NCI-H128 (cell line): ENCODE data around the gene KCNIP3.

Experiments used
- DNase-seq: peaks from one replicate; lab custom pipeline; 2025; ENCODE audit not compliant: unreplicated experiment; lab: John Stamatoyannopoulos, UW

Gene KCNIP3

DNA sequence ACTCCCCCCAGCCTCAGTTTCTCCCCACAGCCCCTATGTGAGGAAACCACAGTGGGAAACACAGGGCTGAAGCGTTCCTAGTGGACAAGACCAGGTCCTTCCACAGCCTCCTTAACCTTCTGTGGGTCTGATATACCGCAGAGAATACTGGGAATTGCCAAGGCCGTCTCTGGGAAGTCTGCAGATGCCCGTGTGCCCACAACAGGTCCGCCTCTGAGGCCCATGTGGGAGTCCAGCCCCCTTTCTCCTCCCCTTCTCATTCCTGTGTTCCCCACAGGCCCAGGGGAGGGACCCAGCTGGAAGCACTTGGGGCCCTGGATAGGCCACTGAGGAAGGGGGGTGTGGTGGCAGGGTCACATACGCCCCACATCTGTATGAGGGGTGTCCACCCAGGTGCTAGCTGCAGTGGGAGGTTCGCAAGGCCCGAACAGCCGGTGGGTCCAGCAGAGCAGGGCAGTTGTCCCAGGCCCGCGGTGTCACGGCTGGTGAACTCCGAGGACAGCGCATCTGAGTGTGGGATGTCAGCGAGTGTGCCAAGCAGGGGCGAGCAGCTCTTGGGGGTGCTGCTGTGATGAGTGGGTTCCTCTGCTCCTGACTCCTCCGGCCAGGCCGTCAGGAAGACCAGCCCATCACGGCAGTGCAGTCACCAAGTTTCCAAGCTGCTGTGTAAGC lies 2.4 kb upstream of the KCNIP3 start:
- DNase-seq, result no peak

DNA sequence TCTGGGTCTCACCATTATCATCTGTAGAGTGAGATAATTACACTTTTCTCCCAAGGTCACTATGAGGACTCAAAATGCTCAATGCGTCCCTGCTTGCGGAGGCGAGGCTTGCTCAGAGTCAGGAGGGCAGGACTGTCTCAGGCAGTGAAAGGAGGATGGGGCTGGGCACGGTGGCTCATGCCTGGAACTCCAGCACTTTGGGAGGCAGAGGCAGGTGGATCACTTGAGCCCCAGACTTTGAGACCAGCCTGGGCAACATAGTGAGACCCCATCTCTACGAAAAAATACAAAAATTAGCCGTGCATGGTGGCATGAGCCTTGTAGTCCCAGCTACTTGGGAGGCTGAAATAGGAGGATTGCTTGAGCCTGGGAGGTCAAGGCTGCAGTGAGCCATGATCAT lies 1.8 kb upstream of the KCNIP3 start:
- no peak for DNase-seq

DNA sequence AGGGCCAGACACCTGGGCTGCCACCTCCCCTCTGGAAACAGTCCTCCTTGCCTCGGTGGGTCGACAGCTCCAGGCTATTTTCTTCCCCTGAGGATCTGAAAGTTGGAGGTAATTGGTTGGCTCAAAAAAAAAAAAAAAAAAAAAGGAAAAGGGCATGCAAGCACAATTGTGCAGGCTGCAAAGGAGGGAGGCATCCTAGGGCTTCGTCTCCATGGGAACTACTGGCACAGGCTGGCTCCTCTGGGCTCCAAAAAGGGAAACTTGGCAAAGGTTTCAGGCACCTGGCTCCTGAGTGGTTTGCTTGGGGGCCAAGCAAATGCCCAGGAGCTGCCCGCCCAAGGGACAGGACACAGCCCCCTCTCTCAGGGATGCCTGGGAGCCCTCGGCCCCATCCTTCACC lies 1.1 kb upstream of the KCNIP3 start:
- peak; percentile 74 for DNase-seq

DNA sequence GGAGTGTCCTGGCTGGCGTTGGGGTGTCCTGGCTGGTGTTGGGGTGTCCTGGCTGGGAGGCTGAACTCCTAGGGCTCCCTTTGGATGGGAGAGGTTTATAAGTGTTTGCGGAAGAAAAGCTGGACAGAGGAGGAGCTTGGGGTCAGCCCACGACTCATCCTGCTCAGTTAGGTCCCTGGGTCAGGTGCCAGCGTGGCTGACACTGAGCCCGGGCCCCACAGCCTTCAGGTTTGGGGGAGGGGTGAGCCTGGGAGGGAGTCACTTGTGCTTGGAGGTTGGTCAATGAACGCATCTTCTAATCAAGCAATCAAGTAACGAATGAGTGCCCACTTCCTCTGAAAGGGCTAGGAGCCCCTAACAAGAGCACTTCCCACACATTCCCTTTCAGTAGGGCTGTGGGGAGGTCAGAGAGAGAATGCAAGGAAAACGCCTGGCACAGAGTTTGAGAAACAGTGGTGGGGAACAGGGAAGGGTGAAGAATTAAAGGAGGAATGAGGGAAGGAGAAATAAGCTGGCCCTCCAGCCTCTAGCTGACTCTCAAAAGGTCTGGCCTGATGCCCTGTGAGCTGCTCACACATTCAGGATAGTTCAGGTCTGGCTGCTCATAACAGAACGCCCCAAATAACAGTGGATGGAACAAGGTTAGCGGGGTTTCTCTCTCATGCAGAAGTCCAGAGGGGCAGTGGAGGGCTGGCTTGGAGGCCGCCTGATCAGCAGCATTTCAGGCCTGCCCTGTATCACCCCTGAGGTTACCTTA lies 670 bp downstream of the KCNIP3 start:
- no peak for DNase-seq

DNA sequence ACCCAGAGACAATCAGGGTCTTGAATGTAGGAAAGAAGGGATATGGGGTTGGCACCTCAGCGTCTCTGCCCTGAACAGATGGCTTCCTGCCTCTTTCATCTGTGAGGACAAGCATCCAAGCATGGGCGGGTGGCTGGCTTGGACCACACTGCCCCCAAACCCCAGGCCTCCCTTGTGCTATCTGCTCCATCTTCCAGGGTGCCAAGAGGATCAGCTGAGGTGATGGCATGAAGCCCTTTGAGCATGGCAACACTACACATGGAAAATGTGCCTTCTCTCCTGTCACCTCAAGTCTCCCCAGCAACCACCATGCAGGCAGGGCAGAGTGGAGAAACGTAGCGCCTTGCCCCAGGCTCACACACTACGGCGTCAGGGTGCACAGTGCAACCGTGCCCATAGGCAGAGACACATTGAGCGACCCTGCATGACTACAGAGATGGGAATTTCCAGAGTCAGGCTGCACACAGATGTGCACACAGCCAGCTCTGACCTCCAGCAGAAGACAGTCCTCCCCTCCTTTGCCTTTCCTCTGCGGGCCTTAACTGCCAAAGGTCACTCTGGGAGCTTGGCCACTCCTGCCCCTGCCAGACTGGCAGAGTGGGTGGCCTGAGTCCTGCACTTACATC lies 1.5 kb downstream of the KCNIP3 start:
- DNase-seq, result no peak

DNA sequence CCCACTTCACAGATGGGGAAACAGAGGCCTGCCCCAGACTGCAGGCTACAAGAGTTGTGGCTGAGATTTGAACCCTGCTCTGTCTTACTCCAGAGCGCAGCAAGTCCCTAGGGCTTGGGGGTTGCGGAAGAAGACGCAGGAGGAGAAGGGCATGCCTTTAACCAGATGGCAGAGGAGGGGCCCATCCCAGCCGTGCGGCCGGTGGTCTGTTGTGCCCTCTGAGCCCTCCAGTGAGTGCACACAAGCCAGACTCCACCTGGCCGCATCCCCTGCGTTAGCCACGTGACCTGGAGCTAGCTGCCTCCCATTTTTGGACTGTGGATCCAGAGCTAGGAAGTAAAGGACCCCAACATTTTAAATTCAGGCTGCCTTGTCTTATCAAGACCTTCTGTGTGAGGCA lies 2.8 kb downstream of the KCNIP3 start:
- no peak for DNase-seq

DNA sequence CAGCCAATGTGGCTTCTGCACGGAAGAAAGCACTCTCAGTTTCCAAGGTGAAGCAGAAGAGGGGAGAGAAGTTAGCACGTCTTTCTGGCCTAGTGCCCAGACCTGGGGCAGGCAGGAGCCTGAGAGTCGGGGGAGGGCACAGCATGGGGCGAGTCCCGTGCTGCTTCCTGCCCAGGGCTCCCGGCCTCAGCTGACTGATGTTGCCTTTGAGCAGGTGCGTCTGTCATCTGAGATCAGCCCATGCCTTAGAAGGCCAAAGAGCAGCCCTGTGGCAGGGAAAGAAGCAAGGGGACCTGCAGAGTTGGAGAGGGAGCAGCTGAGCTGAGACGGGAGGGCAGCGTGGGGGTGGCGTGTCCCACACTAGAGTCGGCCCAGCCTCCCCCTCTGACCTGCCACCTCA lies 3.3 kb downstream of the KCNIP3 start:
- peak; percentile 40 for DNase-seq

DNA sequence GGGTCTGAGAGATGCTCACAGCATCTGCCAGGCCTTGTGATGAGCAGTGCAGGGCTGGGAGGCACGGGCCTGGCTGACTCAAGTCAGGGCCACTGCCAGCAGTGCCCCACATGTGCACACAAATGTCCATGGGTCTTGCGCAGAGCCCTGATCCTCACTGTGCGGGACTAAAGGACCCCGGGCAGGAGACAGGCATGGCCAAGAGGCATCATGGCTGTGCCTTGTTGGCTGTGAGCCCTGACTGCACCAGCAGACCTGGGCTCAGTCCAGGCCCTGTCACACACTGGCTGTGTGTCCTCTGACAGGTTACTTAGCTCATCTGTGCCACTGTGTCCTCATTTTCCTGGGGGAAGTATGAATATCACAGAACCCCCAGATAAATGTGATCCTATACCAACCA lies 4.0 kb downstream of the KCNIP3 start:
- no peak for DNase-seq

DNA sequence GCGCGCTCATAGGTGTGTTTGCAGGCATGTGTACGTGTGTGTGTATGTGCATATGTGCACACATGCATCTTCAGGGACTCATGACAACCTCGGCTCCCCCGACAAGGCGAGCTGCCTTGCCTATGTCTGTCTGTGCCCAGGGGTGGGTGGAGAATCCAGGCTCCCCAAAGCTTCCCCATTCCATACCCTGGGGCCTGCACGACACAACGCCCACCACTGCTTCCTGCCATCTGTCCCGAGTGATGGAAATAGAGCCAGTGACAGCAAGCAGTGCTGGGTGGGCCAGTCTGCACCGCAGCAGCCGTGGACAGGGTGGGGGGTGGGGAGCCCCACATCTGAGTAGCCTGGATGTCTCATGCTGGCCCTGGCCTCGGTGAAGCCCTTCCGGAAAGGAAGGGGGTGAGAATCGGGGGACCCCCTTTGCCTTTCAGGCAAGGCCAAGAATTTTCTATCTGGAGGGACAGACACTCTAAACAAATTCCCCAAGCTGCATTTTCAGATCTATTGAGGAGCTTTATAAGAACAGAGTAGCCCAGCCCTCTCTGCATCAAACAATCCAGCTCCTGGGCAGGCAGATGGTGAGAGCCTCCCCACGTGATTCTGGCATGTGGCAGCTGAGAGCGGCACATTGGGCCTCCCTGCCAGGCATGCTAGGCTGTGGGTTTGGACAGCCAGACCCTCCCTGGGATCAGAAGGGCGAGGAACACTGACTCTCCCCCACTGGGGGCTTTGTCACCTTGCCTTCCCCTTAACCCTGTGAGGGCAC lies 4.9 kb downstream of the KCNIP3 start:
- no peak for DNase-seq

DNA sequence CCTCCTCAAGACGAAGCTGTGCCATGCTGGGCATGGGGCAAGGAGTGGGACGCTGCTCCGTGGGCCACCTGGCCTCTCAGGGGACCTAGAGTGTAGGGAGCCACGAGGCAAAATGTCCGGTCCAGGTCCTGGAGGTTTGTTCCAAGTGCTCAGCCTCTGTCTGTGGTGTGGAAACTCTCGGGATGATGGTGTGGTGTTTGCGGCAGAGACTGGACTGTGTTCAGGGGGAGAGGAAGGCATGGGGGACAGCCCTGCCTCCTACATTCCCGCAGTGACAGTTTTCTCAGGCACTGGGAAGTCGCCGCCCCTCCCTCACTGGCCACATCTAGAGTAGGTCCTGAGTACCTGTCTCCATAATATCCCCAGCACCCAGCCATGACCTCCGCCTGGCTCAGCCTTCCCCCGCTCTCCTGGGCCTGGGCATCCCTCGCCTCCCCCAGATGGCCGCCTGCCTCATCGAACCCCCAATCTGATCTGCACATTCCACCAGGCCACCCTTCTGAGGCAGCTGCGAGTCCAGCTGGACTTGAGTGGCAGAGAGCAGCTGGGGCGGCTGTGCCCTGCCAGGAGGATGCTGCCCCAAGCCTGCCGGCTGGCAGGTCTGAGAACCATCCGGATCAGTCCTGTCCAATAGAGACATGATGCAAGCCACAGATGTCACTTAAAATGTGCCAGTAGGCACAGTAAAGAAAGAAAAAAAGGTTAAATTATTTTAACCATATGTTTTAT lies 6.2 kb downstream of the KCNIP3 start:
- no peak for DNase-seq

DNA sequence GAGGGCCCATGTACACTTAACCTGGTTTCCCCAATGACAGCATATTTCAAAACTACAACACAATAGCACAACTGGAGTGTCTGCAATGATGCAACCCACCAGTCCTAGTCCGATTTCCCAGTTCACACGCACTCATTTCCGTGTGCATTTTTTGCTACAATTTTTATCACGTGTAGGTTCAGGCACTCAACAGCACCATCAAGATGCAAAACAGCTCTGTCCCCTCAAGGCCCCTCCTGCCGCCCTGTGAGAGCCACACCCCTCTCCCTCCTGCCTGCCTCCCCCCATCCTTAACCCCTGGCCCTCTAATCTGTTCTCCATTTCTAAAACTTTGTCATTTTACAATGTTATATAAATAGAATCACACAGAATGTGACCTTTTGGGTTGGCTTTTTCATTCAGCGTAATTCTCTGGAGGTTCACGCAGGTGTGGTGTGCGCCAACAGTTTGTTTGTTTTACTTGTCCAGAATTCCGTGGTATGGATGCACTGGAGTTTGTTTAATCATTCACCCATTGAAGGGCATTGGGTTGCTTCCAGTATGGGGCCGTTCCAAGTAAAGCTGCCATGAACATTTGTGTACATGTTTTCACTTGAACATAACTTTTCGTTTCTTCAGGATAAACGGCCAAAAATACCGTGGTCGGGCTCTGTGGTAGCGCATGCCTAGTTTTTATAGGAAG lies 8.4 kb downstream of the KCNIP3 start:
- no peak for DNase-seq

DNA sequence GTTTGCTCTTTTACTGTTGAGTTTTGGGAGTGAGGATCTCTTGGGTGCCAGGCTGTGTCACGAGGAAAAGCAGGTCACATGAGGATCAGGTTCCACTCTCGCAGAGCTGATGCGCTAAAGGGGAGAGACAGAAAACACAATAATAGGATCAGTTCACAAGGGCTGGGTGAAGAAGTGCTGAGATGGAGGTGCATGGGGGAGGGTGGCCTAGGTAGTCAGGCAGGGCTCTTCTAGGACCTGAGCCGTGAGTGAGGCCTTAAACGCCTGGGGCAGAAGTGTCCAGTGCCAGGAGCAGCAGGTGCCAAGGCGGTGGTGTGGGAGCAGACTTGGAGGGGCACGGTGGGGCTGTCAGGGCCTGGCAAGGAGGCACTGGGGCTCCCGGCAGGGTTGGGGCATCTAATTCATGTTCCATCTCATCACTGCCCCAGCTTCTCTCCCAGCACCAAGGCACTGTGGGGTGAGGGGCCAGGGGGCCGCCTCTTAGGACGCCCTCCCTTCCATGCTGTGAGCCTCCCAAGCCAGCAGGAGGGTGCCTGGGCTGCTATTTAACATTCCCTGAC lies 9.3 kb downstream of the KCNIP3 start:
- DNase-seq, result no peak

DNA sequence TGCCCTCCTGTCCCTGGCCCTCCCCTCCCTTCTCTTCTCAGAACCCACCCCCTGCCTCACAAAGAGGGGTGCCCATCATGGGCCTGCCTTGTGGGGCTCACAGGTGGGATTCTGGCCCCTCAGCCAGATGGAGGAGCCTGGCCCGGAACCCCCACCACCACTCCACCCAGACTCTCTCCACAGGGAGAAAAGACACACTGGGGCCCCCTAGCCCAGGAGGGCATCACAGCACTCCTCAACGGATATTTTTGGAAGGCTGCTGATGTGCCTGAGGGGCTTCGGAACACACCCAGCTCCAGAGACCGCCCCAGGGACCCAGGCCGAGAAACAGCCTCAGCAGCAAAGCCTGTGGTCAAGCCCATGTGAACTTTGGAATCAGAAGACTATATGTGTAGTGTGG lies 9.9 kb downstream of the KCNIP3 start:
- DNase-seq, result no peak

DNA sequence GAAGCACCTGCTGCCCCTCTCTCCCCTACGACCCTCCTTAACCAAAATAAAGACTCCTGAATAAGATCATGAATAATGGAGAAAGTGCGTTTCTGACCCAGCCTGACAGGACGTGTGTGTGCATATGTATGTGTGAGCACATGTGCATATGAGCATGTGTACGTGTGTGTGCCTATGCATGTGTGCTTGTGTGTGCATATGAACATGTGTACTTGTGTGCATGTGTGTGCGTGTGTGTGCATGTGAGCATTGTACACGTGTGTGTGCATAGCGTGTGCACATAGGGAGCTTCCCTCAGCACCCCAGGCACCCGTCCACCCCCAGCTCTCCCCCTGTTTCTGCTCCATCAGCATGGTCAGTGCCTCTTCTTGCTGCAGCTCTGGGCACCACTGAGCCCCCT lies 10.7 kb downstream of the KCNIP3 start:
- DNase-seq, result no peak

DNA sequence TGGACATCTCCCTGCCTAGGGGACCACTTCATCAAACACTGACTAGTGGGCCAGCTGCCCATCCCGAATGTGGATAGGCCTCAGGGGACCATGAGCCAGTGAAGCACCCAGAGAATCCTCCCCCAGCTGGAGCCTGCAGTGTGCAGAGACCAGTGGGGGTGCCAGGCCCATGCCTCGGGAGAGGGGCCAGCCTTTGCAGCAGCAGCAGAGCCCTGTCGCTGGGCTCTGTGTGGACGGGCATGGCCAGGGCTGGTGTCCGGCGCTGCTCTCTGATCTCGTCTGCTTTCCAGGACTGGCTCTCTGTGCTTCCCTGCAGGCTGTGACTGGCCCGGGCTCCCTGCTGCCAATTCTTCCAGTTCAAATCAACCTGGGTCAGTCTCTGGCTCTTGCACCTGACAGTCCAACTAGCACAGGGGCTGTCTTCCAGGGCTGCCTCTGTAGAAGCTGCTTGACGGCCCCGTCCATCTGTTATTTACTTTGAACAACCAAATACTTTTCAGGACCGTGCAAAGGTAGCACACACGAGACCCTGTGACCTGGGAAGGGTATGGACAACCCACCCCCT lies 11.4 kb downstream of the KCNIP3 start:
- no peak for DNase-seq

DNA sequence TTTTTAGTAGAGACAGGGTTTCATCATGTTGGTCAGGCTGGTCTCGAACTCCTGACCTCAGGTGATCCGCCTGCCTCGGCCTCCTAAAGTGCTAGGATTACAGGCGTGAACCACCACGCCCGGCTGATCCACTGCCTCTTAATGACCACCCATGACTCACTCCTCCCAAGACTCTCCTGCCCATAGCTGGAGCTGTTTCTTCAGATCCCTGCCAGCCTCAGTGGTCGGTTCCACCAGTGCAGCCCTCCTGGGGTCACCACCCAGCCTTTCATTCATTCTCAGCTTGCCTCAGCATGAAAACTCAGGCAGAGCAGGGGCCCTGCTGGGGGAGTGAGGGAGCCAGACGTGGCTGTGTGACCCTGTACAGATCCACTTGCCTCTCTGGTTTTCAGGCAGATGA lies 12.5 kb downstream of the KCNIP3 start:
- DNase-seq, result no peak

DNA sequence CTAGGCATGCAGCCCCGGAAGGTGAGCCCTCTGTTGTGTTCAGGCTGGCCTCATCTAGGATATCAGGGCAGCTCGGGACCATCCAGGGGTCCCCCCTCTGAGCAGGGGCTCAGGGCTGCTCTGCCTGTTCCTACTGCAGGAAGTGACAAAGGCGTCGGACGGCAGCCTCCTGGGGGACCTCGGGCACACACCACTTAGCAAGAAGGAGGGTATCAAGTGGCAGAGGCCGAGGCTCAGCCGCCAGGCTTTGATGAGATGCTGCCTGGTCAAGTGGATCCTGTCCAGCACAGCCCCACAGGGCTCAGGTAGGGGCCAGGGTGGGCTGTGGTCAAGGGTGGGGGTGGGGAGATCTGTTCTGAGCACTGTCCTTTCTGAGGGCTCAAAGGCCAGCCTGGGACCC lies 13.1 kb downstream of the KCNIP3 start:
- DNase-seq, result no peak

DNA sequence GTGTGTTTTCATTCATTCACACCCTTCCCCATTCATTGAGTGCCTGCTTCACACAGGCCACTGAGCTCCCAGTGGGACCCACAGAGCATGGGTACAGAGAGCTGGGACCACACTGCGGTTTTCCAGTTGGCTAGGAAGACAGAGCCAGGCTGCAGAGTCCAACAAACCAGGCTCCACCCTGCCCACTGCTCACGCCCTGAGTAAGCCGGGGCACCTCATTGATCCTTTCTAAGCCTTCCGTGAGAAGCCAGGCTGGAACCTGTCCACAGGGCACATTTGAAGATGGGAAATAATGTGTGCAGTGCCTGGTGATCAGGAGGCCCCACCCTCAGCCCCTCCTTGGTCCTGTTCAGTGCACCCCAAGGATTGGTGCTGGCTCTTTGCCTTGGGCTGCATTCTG lies 13.5 kb downstream of the KCNIP3 start:
- no peak for DNase-seq

DNA sequence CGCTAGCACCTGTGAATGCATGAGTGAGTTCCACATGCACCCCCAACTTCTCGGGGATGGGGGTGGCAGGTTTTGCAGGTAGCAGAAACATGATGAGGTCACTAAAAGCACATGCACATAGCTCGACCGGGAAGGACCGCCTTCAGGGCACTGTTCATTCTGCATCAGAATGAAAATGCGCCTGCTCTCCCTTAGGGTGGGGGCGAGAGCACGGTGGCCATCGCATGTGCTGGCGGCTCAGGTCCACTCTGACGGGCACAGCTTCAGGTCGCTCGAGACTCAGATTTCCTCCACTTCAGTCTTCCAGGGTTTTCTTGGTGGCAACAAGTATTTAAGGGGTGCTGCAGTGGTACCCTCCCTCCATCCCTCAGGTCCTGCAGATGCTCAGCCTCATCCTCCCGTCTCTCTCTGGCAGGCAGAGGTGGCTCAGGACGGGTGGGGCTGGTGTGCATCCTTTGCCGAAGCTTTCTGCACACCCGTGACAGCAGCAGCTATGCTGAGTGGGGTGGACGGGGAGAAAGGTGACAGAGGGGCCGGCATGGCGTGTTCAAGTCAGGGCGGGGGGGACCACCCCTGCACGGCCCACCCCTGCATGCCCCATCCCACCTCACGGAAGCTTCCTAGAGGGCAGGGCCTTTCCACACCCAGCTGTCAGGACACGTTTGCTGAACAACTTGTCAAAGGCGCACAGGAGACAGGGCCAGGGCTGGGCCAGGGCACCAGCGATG lies 14.8 kb downstream of the KCNIP3 start:
- DNase-seq, result no peak
